Cardiac fibroblast (primary cell): ENCODE data around the gene ACTN1.

ENCODE experiments used
- DNase-seq, 2 donors: peaks; one replicate each; pipeline versions ENCODE4 v3.0.0 to v3.0.0-alpha.2; 2010; ENCODE audit warnings: low read depth in 2 of 2
- H3K4me3 ChIP-seq, 2 donors: replicated peaks in 1 of 2; 1 replicate in 1 of 2; 2 replicates in 1 of 2; pipeline ENCODE4 v1.5.1; 2011; ENCODE audit warnings: low read depth in 2 of 2, low read length in 2 of 2, mild to moderate bottlenecking in 2 of 2, moderate library complexity in 1 of 2
- CTCF ChIP-seq: IDR thresholded peaks from one replicate; pipeline ENCODE4 v1.5.1; 2011; ENCODE audit warnings: low read depth, mild to moderate bottlenecking, low read length, inconsistent platforms

The ACTN1 gene

GRCh38 chr14:68969278-68970033 lies 9.6 kb downstream of the ACTN1 start:
- no peak for TF ChIP-seq CTCF
- no peak overlapping the region for H3K4me3 ChIP-seq
- DNase-seq, result peak in 1 of 2 donors; percentile 42

- no peak overlapping the region for H3K4me3 ChIP-seq
- DNase-seq, result peak in 1 of 2 donors; percentile 1
- no peak for TF ChIP-seq CTCF
Measured at GRCh38 chr14:68968721-68969120, 10.4 kb downstream of the ACTN1 start.

- TF ChIP-seq CTCF, result no peak
- DNase-seq, result no peak
- no peak overlapping the region for H3K4me3 ChIP-seq
Measured at GRCh38 chr14:68968051-68968450, 11.1 kb downstream of the ACTN1 start.

- no peak for DNase-seq
- H3K4me3 ChIP-seq, result no peak overlapping the region
- TF ChIP-seq CTCF, result no peak
Measured at GRCh38 chr14:68967459-68967940, 11.6 kb downstream of the ACTN1 start.

- peak in 1 of 2 donors; percentile 44 for DNase-seq
- H3K4me3 ChIP-seq, result no peak overlapping the region
- no peak for TF ChIP-seq CTCF
Measured at GRCh38 chr14:68966872-68967301, 12.2 kb downstream of the ACTN1 start.

- H3K4me3 ChIP-seq, result no peak overlapping the region
- no peak for DNase-seq
- no peak for TF ChIP-seq CTCF
Measured at GRCh38 chr14:68965261-68965761, 13.8 kb downstream of the ACTN1 start.
